Activated CD8-positive, alpha-beta memory T cell treated with anti-CD3 and anti-CD28 coated beads for 24 hours (primary cell): ENCODE measurements around the gene AGRP.

Experiments used
- DNase-seq: peaks from one replicate; pipeline ENCODE4 v3.0.0-alpha.2; 2020

The AGRP gene

DNA sequence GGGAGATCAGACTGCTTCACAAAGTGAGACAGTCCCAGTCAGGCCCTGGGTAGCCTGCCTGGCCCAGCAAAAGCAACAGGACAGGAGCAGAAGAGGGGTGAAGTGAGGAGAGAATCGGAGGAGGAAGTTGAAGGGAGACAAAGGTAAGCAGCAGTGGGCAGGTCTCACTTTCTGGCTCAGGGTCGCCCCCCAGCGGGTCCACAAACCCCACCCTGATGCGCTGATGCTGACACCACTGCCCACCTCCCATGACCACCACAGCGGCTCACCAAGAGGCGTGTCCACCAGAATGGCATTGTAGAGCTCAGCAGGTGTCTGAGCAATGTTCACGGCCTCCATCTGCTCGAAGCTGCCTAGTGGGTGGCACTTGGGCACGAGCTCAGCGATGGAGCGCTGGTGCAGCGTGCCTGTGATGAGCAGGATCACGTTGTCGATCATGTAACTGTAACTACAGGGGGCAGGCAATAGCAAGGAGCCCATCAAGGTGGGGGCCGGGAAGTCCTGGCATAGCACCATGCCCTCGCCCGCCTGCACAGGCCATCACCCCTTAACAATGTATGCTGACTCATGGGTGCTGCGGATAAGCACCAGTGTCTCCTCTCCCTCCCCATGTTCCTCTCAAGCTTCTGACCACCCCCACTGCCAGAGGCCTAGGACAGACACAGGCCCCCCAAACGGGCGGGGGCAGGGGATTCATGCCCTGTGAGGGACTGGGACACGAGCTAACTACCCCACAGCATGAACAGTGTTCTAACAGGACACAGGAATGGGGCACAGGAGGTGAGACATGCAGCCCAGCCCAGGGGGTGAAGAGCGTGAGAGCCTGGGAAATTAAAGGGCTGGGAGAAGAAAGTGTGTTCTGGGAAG, 38.9 kb downstream of the AGRP start:
- DNase-seq: no peak

DNA sequence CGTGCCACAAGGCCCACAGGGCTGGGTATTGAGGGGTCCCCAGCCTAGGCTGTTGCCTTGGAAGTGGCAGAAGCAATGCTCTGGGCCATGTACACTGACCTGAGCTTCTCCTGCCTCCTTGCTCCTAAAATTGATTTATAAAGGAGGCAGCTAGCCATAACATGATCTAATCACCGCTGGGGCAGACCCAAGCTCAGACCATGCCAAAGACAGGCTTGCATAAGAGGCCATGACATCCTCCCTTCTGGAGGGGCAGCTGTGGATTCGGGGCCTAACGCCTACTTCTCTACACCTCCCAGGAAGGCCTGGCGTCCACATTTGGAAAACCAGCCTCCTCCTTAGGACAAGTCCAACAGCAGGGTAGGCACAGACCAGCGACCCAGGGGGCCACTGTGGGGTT, 40.1 kb downstream of the AGRP start:
- no peak for DNase-seq

DNA sequence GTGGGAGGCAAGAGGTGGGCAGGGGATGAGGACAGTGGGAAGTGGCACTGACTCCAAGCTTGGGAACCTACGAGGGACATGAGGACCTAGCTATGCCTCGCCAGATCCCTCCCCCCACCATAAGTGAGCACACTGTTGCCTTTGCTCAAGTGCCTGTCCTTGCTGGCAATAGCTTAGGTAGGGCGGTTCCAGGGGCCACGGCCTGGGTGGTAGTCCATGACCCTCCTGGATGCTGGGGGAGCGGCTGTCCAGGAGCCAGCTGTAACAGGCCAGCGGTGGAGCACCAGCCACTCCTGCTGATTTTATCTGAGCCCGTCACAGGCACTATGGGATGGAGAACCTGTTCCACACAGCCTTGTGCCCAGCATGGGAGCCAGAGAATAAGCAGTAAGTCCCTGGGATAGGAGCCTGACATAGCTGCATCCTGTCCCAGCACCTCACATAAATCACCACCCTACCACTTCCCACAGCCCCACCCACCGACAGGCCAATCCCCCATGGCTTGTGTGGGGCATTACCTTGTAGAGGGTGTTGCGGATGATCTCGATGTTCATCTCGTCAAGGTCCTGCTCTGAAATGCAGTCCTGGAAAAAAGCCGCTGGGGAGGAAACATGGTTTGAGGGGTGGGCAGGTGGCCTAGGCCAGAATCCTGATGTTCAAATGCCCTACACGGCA, 40.6 kb downstream of the AGRP start:
- DNase-seq: no peak

DNA sequence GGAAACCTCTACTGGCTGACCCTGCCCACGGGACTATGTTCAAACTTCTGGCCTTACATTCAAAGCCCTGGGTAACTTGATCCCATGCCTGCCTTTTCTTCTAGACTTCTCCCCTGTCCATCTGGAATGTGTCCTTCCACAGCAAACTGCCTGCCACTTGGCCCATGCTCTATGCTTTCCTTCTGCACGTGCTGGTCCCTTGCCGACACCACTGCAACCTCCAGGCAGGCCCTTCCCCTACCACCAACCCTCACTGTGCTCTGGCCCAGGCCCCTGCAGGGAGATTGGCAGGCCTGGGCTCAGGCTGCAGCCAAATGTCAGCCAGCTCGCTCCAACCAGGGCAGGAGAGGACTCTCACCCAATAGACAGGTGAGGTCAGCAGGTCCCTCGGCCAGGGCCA, 41.4 kb downstream of the AGRP start:
- no peak for DNase-seq

DNA sequence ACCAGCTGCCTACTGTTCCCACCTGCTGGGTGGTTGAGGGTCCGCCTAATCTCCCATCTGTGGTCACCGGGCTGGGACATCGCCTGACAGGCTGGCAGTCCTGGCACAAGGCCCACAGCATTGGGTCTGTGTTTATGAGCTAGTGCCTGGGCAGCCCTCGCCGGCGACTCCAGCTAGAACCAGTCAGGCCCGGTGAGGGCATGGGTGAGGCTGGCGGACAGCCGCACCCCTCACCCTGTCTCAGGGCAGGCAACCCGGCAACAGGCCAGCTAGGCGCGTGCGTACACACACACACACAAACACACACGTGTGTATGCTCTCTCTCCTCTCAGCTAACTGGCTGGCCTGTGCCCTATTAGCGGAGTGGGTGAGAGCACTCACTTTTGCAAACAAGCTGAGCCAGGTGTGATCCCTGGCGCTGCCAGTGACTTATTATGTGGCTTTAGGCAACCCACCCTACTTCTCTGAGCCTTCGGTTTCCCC, 42.0 kb downstream of the AGRP start:
- DNase-seq: no peak

DNA sequence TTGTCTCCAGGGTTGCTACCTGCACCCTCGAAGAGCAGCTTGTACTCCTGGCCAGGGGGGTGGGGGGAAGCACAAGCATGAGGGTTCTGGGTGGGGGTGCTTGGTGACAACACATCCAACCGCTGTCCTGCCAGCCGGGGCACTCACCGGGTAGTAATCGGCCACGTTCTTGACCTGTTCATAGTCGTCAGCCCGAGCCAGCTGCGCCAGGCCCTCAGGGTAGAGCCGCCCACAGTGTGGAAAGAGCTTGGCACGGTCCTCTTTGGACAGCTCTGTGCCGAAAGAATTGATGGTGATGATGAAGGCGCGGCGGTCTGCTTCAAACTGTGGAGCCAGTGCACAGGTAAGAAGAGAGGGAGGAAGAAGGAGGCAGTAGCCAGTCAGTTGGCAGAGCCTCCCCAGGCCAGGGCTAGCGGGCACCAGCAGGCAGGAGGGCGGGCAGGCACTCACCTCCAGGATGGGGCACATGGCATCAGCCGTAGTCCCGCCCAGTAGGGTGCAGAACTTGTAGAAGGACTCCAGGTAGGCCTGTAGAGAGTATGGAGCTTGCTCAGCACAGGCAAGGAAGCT, 44.4 kb downstream of the AGRP start:
- no peak for DNase-seq

DNA sequence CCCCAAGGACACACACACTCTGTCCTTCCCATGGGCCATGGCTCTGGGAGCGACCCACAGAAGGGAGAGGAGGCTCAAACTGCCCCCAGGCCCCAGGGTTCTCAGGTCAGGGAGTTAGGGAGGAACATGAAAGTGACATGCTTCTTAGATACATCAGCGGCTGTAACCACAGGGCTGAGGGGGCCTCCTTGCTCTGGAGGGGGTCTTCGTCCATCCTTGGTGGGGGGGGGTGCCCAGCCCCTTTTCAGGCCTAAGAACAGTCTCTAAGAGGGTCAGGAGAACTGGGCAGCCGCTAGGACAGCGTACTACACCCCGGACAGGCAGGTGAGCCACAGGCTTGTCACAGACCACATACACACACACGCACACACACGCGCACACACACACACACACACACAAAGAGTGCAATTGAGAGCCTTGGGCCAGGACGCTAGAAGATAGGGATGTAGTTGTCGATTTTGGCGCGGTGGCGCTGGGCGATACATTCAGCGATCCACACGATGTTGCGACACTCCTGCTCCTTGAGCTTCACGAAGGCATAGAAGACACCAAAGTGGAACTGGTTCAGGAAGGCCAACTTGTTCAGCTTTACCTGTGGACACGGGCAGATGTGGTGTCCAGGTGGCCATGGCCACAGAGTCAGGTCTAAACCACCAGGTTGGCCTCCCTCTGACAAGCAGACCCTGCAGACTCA, 45.1 kb downstream of the AGRP start:
- no peak for DNase-seq

DNA sequence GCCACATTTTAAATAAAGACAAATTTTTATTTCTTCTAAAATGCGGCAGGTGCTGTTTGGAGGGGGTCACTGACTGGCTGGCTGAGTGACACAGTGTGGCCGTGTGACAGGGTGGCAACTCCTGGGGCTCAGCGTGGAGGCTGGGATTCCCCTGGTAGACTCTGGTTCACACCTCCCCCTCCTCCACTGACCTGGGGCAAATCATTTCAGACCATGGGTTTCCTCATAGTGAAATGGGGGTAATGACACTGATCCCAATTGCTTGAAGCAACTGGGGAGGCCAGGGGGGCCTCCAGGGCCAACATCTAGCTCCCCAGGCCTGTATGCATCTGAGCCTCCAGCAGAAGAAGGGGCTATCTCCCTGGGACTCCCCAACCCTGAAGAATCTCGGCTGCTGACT, 45.8 kb downstream of the AGRP start:
- DNase-seq: no peak

DNA sequence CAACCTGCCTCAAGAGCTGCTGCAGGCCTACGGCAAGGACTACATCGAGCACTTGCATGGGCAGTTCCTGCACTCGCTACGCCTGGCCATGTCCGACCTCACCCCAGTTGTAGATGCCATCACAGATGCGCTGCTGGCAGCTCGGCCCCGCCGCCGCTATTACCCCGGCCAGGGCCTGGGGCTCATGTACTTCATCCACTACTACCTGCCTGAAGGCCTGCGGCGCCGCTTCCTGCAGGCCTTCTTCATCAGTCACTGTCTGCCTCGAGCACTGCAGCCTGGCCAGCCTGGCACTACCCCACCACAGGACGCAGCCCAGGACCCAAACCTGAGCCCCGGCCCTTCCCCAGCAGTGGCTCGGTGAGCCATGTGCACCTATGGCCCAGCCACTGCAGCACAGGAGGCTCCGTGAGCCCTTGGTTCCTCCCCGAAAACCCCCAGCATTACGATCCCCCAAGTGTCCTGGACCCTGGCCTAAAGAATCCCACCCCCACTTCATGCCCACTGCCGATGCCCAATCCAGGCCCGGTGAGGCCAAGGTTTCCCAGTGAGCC, 46.6 kb downstream of the AGRP start:
- DNase-seq: no peak

DNA sequence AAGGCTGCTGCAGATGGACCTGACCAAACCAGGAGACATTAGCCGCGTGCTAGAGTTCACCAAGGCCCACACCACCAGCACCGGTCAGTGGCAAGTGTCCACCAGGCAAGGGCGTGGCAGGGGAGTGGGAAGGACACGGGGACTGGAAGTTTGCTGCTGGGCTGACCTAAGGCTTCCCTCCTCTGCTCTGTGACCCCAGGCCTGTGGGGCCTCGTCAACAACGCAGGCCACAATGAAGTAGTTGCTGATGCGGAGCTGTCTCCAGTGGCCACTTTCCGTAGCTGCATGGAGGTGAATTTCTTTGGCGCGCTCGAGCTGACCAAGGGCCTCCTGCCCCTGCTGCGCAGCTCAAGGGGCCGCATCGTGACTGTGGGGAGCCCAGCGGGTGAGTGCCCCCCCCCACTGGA, 47.6 kb downstream of the AGRP start:
- DNase-seq: no peak

DNA sequence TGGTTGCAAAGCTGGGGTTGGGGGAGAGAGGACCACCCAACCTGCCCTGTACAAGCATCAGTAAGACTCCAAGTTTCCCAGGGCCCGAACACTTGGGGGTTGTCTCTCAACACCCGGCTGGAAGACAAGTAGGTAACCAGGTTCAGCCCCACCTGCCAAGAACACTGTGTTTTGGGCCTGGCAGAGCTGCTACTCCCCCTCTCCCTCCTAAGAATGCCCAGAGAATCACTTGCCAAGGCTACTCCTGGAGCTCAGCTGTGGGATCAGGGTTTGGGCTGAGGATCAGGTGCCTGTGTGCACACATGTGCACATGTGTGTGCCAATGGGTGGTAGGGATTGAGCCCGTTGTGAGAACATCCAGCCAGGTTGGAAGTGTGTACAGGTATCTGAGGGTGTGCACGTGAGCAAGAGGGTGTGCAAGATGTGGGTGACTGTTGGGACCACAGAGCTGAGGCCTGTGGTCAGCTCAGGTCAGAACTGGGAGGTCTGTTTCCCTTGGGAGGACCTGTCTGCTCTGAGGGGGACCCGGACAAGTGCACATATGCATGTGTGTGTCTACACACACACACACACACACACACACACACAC, 50.1 kb downstream of the AGRP start:
- no peak for DNase-seq
